K562 (cell line): ENCODE results near the gene MGST2.

Source experiments
- ADNP ChIP-seq: fragments of 200-800 bp; sonication (Bioruptor generic); IDR thresholded peaks from 2 replicates; pipeline ENCODE4 v1.6.1; 2016; ENCODE audit warnings: missing genetic modification characterization, missing compliant biosample characterization
- DIDO1 ChIP-seq: fragments of 450-650 bp; IDR thresholded peaks from 2 replicates; pipeline ENCODE4 v1.6.1; 2016; ENCODE audit warnings: low read depth, missing biosample characterization, missing genetic modification characterization
- GABPA ChIP-seq: fragments of 200-800 bp; sonication (Bioruptor generic); conservative IDR thresholded peaks from 2 replicates; pipeline ENCODE4 v1.6.1; 2016; ENCODE audit warnings: low read depth, missing genetic modification characterization, missing compliant biosample characterization
- PATZ1 ChIP-seq: fragments of 250-450 bp; sonication (Bioruptor Pico); IDR thresholded peaks from 2 replicates; pipeline ENCODE4 v1.5.0; 2020; ENCODE audit warnings: mild to moderate bottlenecking, borderline replicate concordance
- POLR2A ChIP-seq: fragments of 450-650 bp; conservative IDR thresholded peaks from 2 replicates; pipeline ENCODE4 v1.6.1; 2016
- PPARD ChIP-seq: fragments of 250-450 bp; sonication (Bioruptor Pico); IDR thresholded peaks from 2 replicates; pipeline ENCODE4 v1.8.0; 2022; ENCODE audit warnings: inconsistent platforms, mild to moderate bottlenecking, moderate library complexity
- RAD21 ChIP-seq, 2 experiments: fragments of 250-450 bp in 1 of 2; fragments of 450-650 bp in 1 of 2; sonication (Bioruptor Pico) in 1 of 2; formaldehyde crosslinking in 1 of 2; IDR thresholded peaks in 1 of 2; conservative IDR thresholded peaks in 1 of 2; 2 replicates each; pipeline versions ENCODE4 v1.4.0 to v1.8.0; 2020 to 2022; ENCODE audit warnings: mild to moderate bottlenecking in 2 of 2, moderate library complexity in 1 of 2
- RBFOX2 ChIP-seq: fragments of 200-400 bp; formaldehyde crosslinking; IDR thresholded peaks from 2 replicates; pipeline ENCODE4 v1.6.1; 2017; ENCODE audit warnings: low read depth, mild to moderate bottlenecking, low read length, moderate library complexity
- SIRT6 ChIP-seq: IDR thresholded peaks from one replicate; pipeline ENCODE4 v1.6.1; 2012; ENCODE audit warnings: low read depth, mild to moderate bottlenecking, control low read depth, inconsistent platforms, low read length, moderate library complexity
- SMARCC2 ChIP-seq: fragments of 450-650 bp; IDR thresholded peaks from 2 replicates; pipeline ENCODE4 v1.6.1; 2017; ENCODE audit warnings: antibody characterized with exemption, moderate library complexity, mild to moderate bottlenecking, low read depth
- ZBTB7A ChIP-seq: IDR thresholded peaks from 2 replicates; pipeline ENCODE4 v1.6.1; 2011; ENCODE audit warnings: low read depth, mild to moderate bottlenecking, low read length, moderate library complexity, borderline replicate concordance; ENCODE audit not compliant: control insufficient read depth
- TF ChIP-seq, protein P1 (sequence below), 3 experiments: IDR thresholded peaks in 2 of 3; conservative IDR thresholded peaks in 1 of 3; 2 replicates each; pipeline ENCODE4 v1.5.1; 2011 to 2012; ENCODE audit warnings: low read length in 3 of 3, mild to moderate bottlenecking in 3 of 3, control low read depth in 2 of 3, improper control_type of control experiment in 1 of 3, inconsistent platforms in 1 of 3, low read depth in 1 of 3, mixed read lengths in 1 of 3, moderate library complexity in 1 of 3; ENCODE audit not compliant: insufficient read depth in 2 of 3

DNA sequence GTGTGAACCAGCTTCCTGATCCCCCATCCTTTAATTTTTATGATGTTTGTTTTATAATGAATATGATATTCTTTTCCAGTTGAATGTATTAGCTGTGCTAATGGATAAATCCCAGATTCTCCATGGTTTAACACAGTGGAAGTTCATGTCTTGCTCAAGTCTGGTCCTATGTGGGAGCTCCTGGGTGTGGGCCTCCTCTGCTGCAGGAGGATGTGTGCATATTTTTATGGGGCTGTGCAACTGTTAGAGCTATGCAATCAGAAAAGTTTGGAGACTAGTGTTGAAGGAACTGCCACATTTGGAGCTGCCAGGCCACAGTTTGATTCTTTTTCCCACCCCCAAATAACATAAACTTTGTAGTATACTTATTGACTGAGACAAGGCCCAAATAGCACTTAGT, 24.8 kb downstream of the MGST2 start:
- no peak for TF ChIP-seq POLR2A
- TF ChIP-seq SMARCC2, result no peak
- no peak for TF ChIP-seq GABPA (tag)
- no peak for TF ChIP-seq SIRT6
- no peak for TF ChIP-seq RBFOX2
- TF ChIP-seq RAD21 (CRISPR knock-in tag; conservative IDR thresholded peaks at IDR 0.05 in 1 of 2, IDR thresholded peaks at IDR 0.05 in 1 of 2), result no peak
- TF ChIP-seq ZBTB7A, result no peak
- TF ChIP-seq, protein P1, sequence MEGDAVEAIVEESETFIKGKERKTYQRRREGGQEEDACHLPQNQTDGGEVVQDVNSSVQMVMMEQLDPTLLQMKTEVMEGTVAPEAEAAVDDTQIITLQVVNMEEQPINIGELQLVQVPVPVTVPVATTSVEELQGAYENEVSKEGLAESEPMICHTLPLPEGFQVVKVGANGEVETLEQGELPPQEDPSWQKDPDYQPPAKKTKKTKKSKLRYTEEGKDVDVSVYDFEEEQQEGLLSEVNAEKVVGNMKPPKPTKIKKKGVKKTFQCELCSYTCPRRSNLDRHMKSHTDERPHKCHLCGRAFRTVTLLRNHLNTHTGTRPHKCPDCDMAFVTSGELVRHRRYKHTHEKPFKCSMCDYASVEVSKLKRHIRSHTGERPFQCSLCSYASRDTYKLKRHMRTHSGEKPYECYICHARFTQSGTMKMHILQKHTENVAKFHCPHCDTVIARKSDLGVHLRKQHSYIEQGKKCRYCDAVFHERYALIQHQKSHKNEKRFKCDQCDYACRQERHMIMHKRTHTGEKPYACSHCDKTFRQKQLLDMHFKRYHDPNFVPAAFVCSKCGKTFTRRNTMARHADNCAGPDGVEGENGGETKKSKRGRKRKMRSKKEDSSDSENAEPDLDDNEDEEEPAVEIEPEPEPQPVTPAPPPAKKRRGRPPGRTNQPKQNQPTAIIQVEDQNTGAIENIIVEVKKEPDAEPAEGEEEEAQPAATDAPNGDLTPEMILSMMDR (IDR thresholded peaks at IDR 0.05 in 2 of 3, conservative IDR thresholded peaks at IDR 0.05 in 1 of 3; ENCODE audit: insufficient read depth in 2 of 3, low read depth in 1 of 3, low read length in 3 of 3), result no peak
- TF ChIP-seq DIDO1 (tag), result no peak
- no peak for TF ChIP-seq ADNP (tag)
- TF ChIP-seq PATZ1 (CRISPR knock-in tag), result no peak
- TF ChIP-seq PPARD (CRISPR knock-in tag), result no peak
